ENCODE measurements around the gene SEMA3A. TPM values are rescaled to one million over a fixed set of nuclear protein-coding genes. Genes with fewer than 3 reads are reported as not detected.

The SEMA3A gene
- total and polyA plus RNA-seq, 2 experiments from 2014 or later, result 19.8 to 46.4 TPM

DNA sequence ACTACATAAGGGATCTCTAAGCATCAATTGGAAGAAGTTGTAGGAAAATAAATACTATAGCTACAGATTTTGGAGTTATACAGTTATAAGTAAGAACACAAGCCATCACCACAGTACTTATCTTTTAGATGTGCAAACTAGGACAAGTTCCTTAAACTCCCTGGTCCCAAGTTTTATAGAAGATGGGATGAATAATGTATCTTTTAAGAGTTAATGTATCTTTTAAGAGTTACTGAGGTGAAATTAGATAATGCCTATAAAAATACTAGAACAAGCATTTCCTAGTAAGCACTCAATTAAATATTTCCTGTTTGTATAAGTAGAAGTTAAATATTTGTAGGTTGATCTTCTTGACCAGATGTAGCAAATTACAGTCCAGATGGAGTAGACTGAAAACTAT, 56.8 kb downstream of the SEMA3A start (continued):
- TF ChIP-seq, protein P1, sequence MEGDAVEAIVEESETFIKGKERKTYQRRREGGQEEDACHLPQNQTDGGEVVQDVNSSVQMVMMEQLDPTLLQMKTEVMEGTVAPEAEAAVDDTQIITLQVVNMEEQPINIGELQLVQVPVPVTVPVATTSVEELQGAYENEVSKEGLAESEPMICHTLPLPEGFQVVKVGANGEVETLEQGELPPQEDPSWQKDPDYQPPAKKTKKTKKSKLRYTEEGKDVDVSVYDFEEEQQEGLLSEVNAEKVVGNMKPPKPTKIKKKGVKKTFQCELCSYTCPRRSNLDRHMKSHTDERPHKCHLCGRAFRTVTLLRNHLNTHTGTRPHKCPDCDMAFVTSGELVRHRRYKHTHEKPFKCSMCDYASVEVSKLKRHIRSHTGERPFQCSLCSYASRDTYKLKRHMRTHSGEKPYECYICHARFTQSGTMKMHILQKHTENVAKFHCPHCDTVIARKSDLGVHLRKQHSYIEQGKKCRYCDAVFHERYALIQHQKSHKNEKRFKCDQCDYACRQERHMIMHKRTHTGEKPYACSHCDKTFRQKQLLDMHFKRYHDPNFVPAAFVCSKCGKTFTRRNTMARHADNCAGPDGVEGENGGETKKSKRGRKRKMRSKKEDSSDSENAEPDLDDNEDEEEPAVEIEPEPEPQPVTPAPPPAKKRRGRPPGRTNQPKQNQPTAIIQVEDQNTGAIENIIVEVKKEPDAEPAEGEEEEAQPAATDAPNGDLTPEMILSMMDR (conservative IDR thresholded peaks at IDR 0.05; ENCODE audit: low read depth in 2 of 2), result no peak
- TF ChIP-seq, protein P2, sequence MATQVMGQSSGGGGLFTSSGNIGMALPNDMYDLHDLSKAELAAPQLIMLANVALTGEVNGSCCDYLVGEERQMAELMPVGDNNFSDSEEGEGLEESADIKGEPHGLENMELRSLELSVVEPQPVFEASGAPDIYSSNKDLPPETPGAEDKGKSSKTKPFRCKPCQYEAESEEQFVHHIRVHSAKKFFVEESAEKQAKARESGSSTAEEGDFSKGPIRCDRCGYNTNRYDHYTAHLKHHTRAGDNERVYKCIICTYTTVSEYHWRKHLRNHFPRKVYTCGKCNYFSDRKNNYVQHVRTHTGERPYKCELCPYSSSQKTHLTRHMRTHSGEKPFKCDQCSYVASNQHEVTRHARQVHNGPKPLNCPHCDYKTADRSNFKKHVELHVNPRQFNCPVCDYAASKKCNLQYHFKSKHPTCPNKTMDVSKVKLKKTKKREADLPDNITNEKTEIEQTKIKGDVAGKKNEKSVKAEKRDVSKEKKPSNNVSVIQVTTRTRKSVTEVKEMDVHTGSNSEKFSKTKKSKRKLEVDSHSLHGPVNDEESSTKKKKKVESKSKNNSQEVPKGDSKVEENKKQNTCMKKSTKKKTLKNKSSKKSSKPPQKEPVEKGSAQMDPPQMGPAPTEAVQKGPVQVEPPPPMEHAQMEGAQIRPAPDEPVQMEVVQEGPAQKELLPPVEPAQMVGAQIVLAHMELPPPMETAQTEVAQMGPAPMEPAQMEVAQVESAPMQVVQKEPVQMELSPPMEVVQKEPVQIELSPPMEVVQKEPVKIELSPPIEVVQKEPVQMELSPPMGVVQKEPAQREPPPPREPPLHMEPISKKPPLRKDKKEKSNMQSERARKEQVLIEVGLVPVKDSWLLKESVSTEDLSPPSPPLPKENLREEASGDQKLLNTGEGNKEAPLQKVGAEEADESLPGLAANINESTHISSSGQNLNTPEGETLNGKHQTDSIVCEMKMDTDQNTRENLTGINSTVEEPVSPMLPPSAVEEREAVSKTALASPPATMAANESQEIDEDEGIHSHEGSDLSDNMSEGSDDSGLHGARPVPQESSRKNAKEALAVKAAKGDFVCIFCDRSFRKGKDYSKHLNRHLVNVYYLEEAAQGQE (IDR thresholded peaks at IDR 0.05; ENCODE audit: unreplicated experiment), result no peak
- TF ChIP-seq EZH2 (IDR thresholded peaks at IDR 0.05; ENCODE audit: low read depth, unreplicated experiment), result no peak
- no peak for TF ChIP-seq POLR2AphosphoS5 (IDR thresholded peaks at IDR 0.05; ENCODE audit: low read depth)

DNA sequence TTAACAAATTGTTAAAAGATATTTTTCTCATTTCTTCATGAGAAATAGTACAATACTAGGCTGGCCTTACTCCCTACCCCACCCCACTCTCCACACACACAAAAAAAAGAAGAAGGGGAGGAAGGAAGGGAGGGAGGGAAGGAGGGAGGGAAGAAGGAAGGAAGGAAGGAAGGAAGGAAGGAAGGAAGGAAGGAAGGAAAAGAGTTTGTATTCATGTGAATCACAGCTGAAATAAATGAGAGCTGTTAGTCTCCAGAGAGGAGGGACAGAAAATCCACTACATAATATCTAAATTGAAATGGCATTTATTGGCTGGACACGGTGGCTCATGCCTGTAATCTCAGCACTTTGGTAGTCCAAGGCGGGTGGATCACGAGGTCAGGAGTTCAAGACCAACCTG, 57.8 kb downstream of the SEMA3A start:
- no peaks in the 10 kb centered on the region for H3K9me3 Mint-ChIP-seq
- H3K27me3 Mint-ChIP-seq (ENCODE audit: insufficient read depth, low read depth, poor library complexity), result no peaks in the 10 kb centered on the region
- Histone ChIP-seq H3K4me1 (ENCODE audit: insufficient read depth) (peaks cover 39% of the 10 kb centered on the region), H3K9me2 (ENCODE audit: insufficient read depth) (no peaks in the 10 kb centered on the region), H3K36me3 (ENCODE audit: insufficient read depth) (peaks cover 7% of the 10 kb centered on the region; the same call in 1 of the 2 replicates), H2AFZ (no peak overlapping the region), H3K4me3 (no peak overlapping the region), H3K27me3 (ENCODE audit: insufficient read depth) (no peaks in the 10 kb centered on the region), H3F3A (replicated peaks; ENCODE audit: low read depth) (no peaks in the 10 kb centered on the region), H3K4me2 (0 out of 2 replicates have a peak overlapping the region, but pooled peaks have one; percentile 24), H4K20me1 (replicated peaks; ENCODE audit: insufficient read depth) (no peaks in the 10 kb centered on the region), H3K79me2 (replicated peaks; ENCODE audit: insufficient read depth) (peaks cover 80% of the 10 kb centered on the region), H3K27ac (ENCODE audit: low read depth) (peak overlapping the region; percentile 3)
- H3K27ac Mint-ChIP-seq, result no peak overlapping the region
- peaks cover 36% of the 10 kb centered on the region for H3K4me1 Mint-ChIP-seq
- H3K36me3 Mint-ChIP-seq (ENCODE audit: low read depth), result peaks cover 18% of the 10 kb centered on the region; the same call in 2 of the 3 replicates
- ATAC-seq (no peak), DNase-seq (ENCODE audit: low spot score) (no peak)
- H3K4me3 Mint-ChIP-seq, result no peak overlapping the region
- TF ChIP-seq POLR2AphosphoS5 (IDR thresholded peaks at IDR 0.05; ENCODE audit: low read depth) (no peak), ZNF114 (CRISPR knock-in tag; IDR thresholded peaks at IDR 0.05) (no peak), JUNB (IDR thresholded peaks at IDR 0.05; ENCODE audit: unreplicated experiment) (no peak), NANOG (IDR thresholded peaks at IDR 0.05; ENCODE audit: borderline replicate concordance) (no peak)
- TF ChIP-seq, protein P1 (conservative IDR thresholded peaks at IDR 0.05; ENCODE audit: low read depth in 2 of 2), result no peak
- TF ChIP-seq, protein P3, sequence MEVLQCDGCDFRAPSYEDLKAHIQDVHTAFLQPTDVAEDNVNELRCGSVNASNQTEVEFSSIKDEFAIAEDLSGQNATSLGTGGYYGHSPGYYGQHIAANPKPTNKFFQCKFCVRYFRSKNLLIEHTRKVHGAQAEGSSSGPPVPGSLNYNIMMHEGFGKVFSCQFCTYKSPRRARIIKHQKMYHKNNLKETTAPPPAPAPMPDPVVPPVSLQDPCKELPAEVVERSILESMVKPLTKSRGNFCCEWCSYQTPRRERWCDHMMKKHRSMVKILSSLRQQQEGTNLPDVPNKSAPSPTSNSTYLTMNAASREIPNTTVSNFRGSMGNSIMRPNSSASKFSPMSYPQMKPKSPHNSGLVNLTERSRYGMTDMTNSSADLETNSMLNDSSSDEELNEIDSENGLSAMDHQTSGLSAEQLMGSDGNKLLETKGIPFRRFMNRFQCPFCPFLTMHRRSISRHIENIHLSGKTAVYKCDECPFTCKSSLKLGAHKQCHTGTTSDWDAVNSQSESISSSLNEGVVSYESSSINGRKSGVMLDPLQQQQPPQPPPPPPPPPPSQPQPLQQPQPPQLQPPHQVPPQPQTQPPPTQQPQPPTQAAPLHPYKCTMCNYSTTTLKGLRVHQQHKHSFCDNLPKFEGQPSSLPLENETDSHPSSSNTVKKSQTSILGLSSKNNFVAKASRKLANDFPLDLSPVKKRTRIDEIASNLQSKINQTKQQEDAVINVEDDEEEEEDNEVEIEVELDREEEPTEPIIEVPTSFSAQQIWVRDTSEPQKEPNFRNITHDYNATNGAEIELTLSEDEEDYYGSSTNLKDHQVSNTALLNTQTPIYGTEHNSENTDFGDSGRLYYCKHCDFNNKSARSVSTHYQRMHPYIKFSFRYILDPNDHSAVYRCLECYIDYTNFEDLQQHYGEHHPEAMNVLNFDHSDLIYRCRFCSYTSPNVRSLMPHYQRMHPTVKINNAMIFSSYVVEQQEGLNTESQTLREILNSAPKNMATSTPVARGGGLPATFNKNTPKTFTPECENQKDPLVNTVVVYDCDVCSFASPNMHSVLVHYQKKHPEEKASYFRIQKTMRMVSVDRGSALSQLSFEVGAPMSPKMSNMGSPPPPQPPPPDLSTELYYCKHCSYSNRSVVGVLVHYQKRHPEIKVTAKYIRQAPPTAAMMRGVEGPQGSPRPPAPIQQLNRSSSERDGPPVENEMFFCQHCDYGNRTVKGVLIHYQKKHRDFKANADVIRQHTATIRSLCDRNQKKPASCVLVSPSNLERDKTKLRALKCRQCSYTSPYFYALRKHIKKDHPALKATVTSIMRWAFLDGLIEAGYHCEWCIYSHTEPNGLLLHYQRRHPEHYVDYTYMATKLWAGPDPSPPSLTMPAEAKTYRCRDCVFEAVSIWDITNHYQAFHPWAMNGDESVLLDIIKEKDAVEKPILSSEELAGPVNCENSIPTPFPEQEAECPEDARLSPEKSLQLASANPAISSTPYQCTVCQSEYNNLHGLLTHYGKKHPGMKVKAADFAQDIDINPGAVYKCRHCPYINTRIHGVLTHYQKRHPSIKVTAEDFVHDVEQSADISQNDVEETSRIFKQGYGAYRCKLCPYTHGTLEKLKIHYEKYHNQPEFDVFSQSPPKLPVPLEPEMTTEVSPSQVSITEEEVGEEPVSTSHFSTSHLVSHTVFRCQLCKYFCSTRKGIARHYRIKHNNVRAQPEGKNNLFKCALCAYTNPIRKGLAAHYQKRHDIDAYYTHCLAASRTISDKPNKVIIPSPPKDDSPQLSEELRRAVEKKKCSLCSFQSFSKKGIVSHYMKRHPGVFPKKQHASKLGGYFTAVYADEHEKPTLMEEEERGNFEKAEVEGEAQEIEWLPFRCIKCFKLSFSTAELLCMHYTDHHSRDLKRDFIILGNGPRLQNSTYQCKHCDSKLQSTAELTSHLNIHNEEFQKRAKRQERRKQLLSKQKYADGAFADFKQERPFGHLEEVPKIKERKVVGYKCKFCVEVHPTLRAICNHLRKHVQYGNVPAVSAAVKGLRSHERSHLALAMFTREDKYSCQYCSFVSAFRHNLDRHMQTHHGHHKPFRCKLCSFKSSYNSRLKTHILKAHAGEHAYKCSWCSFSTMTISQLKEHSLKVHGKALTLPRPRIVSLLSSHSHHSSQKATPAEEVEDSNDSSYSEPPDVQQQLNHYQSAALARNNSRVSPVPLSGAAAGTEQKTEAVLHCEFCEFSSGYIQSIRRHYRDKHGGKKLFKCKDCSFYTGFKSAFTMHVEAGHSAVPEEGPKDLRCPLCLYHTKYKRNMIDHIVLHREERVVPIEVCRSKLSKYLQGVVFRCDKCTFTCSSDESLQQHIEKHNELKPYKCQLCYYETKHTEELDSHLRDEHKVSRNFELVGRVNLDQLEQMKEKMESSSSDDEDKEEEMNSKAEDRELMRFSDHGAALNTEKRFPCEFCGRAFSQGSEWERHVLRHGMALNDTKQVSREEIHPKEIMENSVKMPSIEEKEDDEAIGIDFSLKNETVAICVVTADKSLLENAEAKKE (CRISPR knock-in tag; IDR thresholded peaks at IDR 0.05), result no peak
